Astrocyte (in vitro differentiated cells and primary cell): ENCODE data around the gene ATOSA. TPM values are rescaled to one million over a fixed set of nuclear protein-coding genes. Genes with fewer than 3 reads are reported as not detected.

Experiments
- DNase-seq: peaks from one replicate; pipeline ENCODE4 v3.0.0-alpha.2; 2010; ENCODE audit warnings: low read depth
- FAIRE-seq: peaks from 2 replicates; lab custom pipeline; 2011; peaks lifted over from hg19 to GRCh38; lab: Jason Lieb, UNC
- H2AFZ ChIP-seq: 2 replicates; pipeline ENCODE4 v1.6.0; 2012; ENCODE audit warnings: low read depth, low read length, inconsistent platforms
- H3K27ac ChIP-seq: 2 replicates; pipeline ENCODE4 v1.5.1; 2011; ENCODE audit warnings: low read depth, low read length, inconsistent platforms
- H3K27me3 ChIP-seq: 2 replicates; pipeline ENCODE4 v1.6.0; 2011; ENCODE audit warnings: low read length, inconsistent platforms; ENCODE audit not compliant: insufficient read depth
- H3K36me3 ChIP-seq: 2 replicates; pipeline ENCODE4 v1.5.1; 2011; ENCODE audit warnings: low read length, inconsistent platforms; ENCODE audit not compliant: insufficient read depth
- H3K4me1 ChIP-seq: 2 replicates; pipeline ENCODE4 v1.5.1; 2011; ENCODE audit warnings: low read length, inconsistent platforms; ENCODE audit not compliant: insufficient read depth
- H3K4me2 ChIP-seq: 2 replicates; pipeline ENCODE4 v1.6.0; 2012; ENCODE audit warnings: low read length, inconsistent platforms
- H3K4me3 ChIP-seq: 2 replicates; pipeline ENCODE4 v1.5.1; 2011; ENCODE audit warnings: low read depth, mild to moderate bottlenecking, low read length, inconsistent platforms; ENCODE audit not compliant: insufficient read depth
- H3K79me2 ChIP-seq: 2 replicates; pipeline ENCODE4 v1.6.0; 2012; ENCODE audit warnings: mild to moderate bottlenecking, low read length, inconsistent platforms; ENCODE audit not compliant: insufficient read depth
- H3K9ac ChIP-seq: 2 replicates; pipeline ENCODE4 v1.6.0; 2012; ENCODE audit warnings: mild to moderate bottlenecking, low read length, inconsistent platforms
- H3K9me3 ChIP-seq: 2 replicates; pipeline ENCODE4 v1.5.1; 2012; ENCODE audit warnings: low read depth, mild to moderate bottlenecking, low read length, inconsistent platforms; ENCODE audit not compliant: insufficient read depth
- H4K20me1 ChIP-seq: 2 replicates; pipeline ENCODE4 v1.6.0; 2012; ENCODE audit warnings: low read length, inconsistent platforms; ENCODE audit not compliant: insufficient read depth
- H3K27ac Mint-ChIP-seq: one replicate; pipeline ENCODE4 v1.8.0; 2021; ENCODE audit warnings: mild to moderate bottlenecking, mixed read lengths; ENCODE audit not compliant: unreplicated experiment
- H3K27me3 Mint-ChIP-seq: one replicate; pipeline ENCODE4 v1.8.0; 2021; ENCODE audit warnings: low read depth, mixed read lengths; ENCODE audit not compliant: unreplicated experiment
- H3K36me3 Mint-ChIP-seq: one replicate; pipeline ENCODE4 v1.8.0; 2021; ENCODE audit warnings: low read depth, mixed read lengths; ENCODE audit not compliant: unreplicated experiment
- H3K4me1 Mint-ChIP-seq: one replicate; pipeline ENCODE4 v1.8.0; 2021; ENCODE audit warnings: low read depth, mixed read lengths; ENCODE audit not compliant: unreplicated experiment
- H3K4me3 Mint-ChIP-seq: one replicate; pipeline ENCODE4 v1.8.0; 2021; ENCODE audit warnings: mild to moderate bottlenecking, moderate library complexity, mixed read lengths; ENCODE audit not compliant: unreplicated experiment
- H3K9me3 Mint-ChIP-seq: one replicate; pipeline ENCODE4 v1.8.0; 2021; ENCODE audit warnings: mild to moderate bottlenecking, mixed read lengths; ENCODE audit not compliant: unreplicated experiment
- CTCF ChIP-seq: IDR thresholded peaks from 2 replicates; pipeline ENCODE4 v1.5.1; 2011; ENCODE audit warnings: low read depth, mild to moderate bottlenecking, inconsistent platforms, low read length, moderate library complexity; ENCODE audit not compliant: insufficient read depth
- EZH2 ChIP-seq: IDR thresholded peaks from 2 replicates; pipeline ENCODE4 v1.6.1; 2012; ENCODE audit warnings: mild to moderate bottlenecking, low read length, inconsistent platforms; ENCODE audit not compliant: insufficient read depth
- total RNA-seq: library from RNA; stranded (reverse); gene quantifications from 2 replicates; pipeline ENCODE4 v1.2.1, GENCODE V29; 2021

The ATOSA gene
- total RNA-seq, 1 donor from 2014 or later: 33.8 TPM

- no peak overlapping the region for H3K4me2 ChIP-seq
- peaks cover 18% of the 10 kb centered on the region for H3K79me2 ChIP-seq
- DNase-seq (no peak), FAIRE-seq (no peak)
- H3K27ac Mint-ChIP-seq: no peak overlapping the region
- H3K36me3 Mint-ChIP-seq: peaks cover 6% of the 10 kb centered on the region
- no peak overlapping the region for H2AFZ ChIP-seq
- H3K27me3 Mint-ChIP-seq: no peaks in the 10 kb centered on the region
- no peaks in the 10 kb centered on the region for H3K9me3 Mint-ChIP-seq
- H3K36me3 ChIP-seq: peaks cover 7% of the 10 kb centered on the region
- peaks cover 7% of the 10 kb centered on the region for H4K20me1 ChIP-seq
- no peaks in the 10 kb centered on the region for H3K27me3 ChIP-seq
- no peak overlapping the region for H3K9ac ChIP-seq
- no peaks in the 10 kb centered on the region for H3K4me1 ChIP-seq
- peaks cover 5% of the 10 kb centered on the region for H3K4me1 Mint-ChIP-seq
- H3K27ac ChIP-seq: no peak overlapping the region
- no peaks in the 10 kb centered on the region for H3K9me3 ChIP-seq
- no peak overlapping the region for H3K4me3 Mint-ChIP-seq
- H3K4me3 ChIP-seq: no peak overlapping the region
- TF ChIP-seq EZH2 (no peak), CTCF (no peak)
These were observed 4.4 kb downstream of the ATOSA start for GRCh38 chr15:52674831-52675230.

- Histone ChIP-seq H3K9me3 (no peaks in the 10 kb centered on the region), H2AFZ (no peak overlapping the region), H3K4me3 (no peak overlapping the region), H3K36me3 (peaks cover 8% of the 10 kb centered on the region), H4K20me1 (peaks cover 7% of the 10 kb centered on the region), H3K4me1 (no peaks in the 10 kb centered on the region), H3K27me3 (no peaks in the 10 kb centered on the region), H3K9ac (no peak overlapping the region), H3K79me2 (peaks cover 18% of the 10 kb centered on the region), H3K27ac (no peak overlapping the region), H3K4me2 (no peak overlapping the region)
- Mint-ChIP-seq H3K4me3 (no peak overlapping the region), H3K27me3 (no peaks in the 10 kb centered on the region), H3K4me1 (peaks cover 5% of the 10 kb centered on the region), H3K9me3 (no peaks in the 10 kb centered on the region), H3K36me3 (peaks cover 6% of the 10 kb centered on the region), H3K27ac (no peak overlapping the region)
- DNase-seq: no peak
- no peak for TF ChIP-seq CTCF
- TF ChIP-seq EZH2: no peak
- FAIRE-seq: no peak
These were observed 5.5 kb downstream of the ATOSA start for GRCh38 chr15:52673734-52674133.

GRCh38 chr15:52673312-52673711 lies 5.9 kb downstream of the ATOSA start:
- Histone ChIP-seq H3K79me2 (peaks cover 18% of the 10 kb centered on the region), H3K4me2 (no peak overlapping the region), H3K4me3 (no peak overlapping the region), H3K27ac (no peak overlapping the region), H3K4me1 (peaks cover 2% of the 10 kb centered on the region), H3K9me3 (no peaks in the 10 kb centered on the region), H4K20me1 (peaks cover 7% of the 10 kb centered on the region), H3K9ac (no peak overlapping the region), H3K36me3 (peaks cover 8% of the 10 kb centered on the region), H2AFZ (no peak overlapping the region), H3K27me3 (no peaks in the 10 kb centered on the region)
- no peak for DNase-seq
- H3K4me3 Mint-ChIP-seq: no peak overlapping the region
- TF ChIP-seq CTCF: no peak
- TF ChIP-seq EZH2: no peak
- H3K27ac Mint-ChIP-seq: no peak overlapping the region
- no peak for FAIRE-seq
- no peaks in the 10 kb centered on the region for H3K27me3 Mint-ChIP-seq
- H3K4me1 Mint-ChIP-seq: peaks cover 5% of the 10 kb centered on the region
- H3K9me3 Mint-ChIP-seq: no peaks in the 10 kb centered on the region
- peaks cover 6% of the 10 kb centered on the region for H3K36me3 Mint-ChIP-seq
